Activated CD8-positive, alpha-beta memory T cell treated with anti-CD3 and anti-CD28 coated beads, Interleukin-2, amount 50 U/mL, for 24 hours (primary cell): ENCODE measurements around the gene EVA1B.

ENCODE experiments used
- DNase-seq: peaks from one replicate; pipeline ENCODE4 v3.0.0-alpha.2; 2020; ENCODE audit errors: extremely low read depth

The EVA1B gene

DNA sequence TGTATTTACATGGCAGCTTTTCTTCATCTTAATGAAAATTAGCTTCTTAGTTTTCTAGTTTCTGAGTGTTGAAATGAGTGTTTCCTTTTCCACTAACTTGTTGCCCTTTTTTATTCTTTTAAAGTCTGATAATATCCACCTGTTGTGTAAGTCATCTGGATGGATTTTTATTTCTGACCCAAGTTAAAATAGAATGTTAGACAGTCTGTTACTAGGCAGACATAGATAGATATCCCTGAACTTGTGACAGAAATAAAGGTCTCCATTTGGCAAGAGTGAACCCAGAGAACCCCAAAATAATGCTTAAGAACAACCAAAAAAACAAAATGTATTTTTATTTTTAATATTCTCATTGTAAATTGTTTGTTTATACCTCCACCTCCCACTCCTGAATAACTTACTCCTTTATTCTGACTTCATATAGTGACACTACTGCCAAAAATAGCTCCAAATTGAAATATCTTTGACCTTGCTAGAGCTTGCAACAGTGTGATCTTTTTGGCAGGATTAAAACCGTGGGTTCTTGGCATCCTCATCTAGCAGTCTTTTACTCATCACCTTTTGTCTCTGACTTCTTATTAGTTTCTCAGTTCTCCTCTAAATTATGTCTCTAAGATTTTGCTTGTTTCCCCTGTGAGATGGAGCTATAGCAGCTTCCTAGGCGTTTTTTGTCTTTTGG, 44.2 kb downstream of the EVA1B start:
- DNase-seq: no peak

GRCh38 chr1:36276688-36277087, 46.8 kb downstream of the EVA1B start:
- DNase-seq: no peak

DNA sequence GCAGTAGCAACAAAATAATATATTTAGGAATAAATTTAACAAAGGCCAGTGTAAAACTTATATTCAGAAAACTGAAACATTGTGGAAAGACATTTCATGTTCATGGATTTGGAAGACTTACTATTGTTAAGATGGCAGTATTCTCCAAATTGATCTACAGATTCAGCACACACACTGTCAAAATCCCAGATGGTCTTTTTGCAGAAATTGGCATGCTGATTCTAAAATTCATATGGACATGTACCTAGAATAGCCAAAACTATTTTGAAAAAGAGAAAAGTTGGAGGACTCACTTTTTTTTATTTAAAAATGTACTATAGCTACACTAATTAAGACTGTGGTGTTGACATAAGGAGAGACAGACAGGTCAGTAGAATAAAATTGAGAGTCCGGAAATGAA, 49.2 kb downstream of the EVA1B start:
- no peak for DNase-seq

- DNase-seq: no peak
These were observed 50.4 kb downstream of the EVA1B start for GRCh38 chr1:36273024-36273423.
